HG03520 (cell line): ENCODE measurements around the gene DISC1.

Experiments used
- ATAC-seq: cut with Tn5 transposase; IDR thresholded peaks from one replicate; pipeline ENCODE4 v1.9.1; 2021; ENCODE audit warnings: mild to moderate bottlenecking, moderate library complexity; ENCODE audit not compliant: unreplicated experiment

DISC1 gene

DNA sequence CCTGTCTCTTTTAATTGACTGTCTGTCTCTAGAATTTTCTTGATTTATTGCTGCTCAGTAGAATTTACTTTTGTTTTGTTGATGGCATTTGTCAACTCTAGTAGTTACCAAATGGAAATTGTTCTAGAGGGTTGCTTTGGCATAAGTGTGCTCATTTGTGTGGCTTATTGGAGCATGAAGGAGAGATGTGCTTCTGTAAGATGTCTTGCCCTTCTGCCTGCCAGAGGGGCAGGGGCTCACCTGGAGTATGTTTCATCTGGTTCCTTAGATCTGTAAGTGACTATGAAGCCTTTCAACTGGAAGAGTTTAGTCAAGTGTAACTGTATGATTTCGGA, 345.5 kb downstream of the DISC1 start:
- no peak for ATAC-seq

- no peak for ATAC-seq
Observed at GRCh38 chr1:231973830-231974229, 347.2 kb downstream of the DISC1 start.

DNA sequence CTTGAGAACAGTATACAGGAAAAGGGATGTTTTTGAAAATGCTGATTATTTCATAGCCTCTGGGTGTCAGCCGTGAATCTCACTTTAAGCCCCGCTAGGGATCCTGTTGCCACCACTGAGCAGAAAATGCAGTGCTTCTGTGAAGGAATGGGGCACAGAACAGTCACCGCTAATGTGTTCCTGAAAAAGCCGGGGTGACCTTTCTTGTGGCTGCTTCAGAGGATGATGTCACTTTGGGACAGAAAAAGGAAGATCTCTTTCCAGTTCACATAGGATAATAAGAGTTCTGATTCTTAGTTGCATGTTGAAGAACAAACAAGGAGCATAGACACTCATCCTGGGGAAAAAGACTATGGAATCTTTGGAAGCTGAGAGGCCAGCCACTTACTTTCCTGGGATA, 349.6 kb downstream of the DISC1 start:
- ATAC-seq, result no peak

- no peak for ATAC-seq
Observed at GRCh38 chr1:231981675-231982074, 355.1 kb downstream of the DISC1 start.

GRCh38 chr1:231982871-231983587, 356.4 kb downstream of the DISC1 start:
- no peak for ATAC-seq

DNA sequence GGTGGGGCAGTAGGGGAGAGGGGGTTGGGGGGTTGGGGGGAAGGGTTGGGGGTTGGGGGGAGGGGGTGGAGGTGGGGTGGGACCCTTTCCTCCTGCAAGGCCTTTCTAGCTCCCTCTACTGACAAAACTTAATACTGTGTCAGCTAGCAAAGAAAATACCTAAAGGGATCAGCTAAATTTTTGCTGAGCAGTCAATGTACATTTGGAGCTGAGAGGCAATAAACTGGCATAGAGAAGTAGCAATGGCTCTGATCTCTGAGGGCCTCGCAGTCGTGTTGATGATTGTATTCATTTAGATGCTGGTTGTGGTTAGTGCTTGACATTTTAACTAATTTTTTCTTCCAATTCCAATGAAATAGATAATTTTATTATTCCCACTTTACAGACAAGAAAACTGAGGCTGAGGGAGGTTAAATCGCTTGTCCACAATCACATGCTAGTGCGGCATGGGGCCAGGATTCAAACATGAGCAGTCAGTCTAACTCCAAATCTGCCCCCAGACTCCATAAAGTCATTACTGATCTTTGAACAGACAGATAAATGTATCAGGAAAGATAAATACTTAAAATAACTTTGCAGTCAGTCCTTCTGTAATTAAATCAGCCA, 357.1 kb downstream of the DISC1 start:
- ATAC-seq, result no peak

- no peak for ATAC-seq
Observed at GRCh38 chr1:231985296-231986023, 358.9 kb downstream of the DISC1 start.

DNA sequence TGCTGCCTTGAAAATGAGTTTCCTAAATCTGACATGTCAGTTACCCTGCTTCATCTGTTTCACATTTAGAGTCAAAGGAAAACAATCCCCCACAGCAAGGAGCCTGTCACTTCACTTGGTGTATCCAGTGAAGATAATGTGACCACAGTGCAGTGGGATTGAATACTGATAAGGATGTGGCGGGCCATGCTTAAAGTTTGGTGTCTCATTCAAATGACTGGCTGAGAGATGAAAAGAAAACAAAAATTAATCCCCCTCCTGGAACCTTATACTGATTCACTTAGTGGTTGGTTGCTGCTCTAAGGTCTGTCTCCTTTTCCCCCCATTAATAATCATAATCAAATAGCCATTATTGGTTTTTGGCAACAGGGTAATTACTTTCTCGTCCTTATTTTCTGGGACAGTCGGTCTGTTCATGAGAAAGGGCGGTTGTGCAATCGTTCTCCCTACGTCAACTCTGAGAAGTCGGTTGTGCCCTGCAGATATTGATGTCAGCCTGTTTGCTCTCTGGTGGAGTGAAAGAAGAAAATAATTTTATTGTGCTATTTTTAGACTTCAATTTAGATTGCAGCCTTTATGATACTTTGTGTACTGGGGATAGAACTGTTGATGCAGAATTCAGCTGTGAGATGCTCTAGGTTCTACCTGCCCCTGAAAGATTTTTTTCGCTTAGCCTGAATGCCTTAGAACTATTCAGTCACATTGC, 360.2 kb downstream of the DISC1 start:
- no peak for ATAC-seq

DNA sequence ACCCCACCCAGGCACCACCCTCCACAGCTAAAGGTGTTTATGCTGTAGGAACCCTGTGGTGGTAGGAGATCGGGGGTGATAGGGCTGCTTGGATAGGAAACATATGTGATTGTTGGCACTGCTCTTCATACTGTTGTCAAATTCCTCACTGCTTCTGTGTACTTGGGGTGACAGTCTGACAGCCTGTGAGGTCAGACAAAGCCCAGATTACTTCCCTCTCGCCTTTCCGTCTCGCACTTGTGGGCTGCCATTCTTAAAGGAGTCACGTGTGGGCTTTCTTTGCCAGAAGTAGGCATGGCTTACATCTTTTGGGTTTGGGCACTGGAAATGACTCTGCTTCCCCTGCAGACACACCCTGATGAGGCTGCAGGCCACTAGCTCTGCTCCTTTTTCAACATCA, 363.8 kb downstream of the DISC1 start:
- no peak for ATAC-seq

GRCh38 chr1:231991231-231991630, 364.6 kb downstream of the DISC1 start:
- ATAC-seq, result no peak

- no peak for ATAC-seq
Observed at GRCh38 chr1:231993968-231994455, 367.4 kb downstream of the DISC1 start.

- no peak for ATAC-seq
Observed at GRCh38 chr1:231998791-231999190, 372.2 kb downstream of the DISC1 start.

DNA sequence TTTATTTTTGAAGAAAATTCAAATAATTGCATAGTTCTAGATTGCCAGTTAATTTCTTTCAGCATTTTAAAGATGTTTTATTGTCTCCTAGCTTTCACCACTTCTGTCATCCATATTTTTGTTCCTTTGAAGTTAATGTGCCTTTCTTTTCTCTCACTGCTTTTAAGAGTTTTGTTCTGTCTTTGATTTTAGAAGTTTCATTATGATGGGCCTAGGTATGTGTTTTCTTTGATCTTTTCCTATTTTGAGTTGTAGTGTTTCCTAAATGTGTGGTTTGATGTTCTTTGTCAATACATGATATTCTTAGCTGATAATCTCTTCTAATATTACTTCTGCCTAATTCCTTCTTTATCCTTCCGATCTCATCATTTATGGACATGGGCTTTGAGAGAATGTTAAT, 378.7 kb downstream of the DISC1 start:
- no peak for ATAC-seq

GRCh38 chr1:232009741-232010140, 383.2 kb downstream of the DISC1 start:
- no peak for ATAC-seq

DNA sequence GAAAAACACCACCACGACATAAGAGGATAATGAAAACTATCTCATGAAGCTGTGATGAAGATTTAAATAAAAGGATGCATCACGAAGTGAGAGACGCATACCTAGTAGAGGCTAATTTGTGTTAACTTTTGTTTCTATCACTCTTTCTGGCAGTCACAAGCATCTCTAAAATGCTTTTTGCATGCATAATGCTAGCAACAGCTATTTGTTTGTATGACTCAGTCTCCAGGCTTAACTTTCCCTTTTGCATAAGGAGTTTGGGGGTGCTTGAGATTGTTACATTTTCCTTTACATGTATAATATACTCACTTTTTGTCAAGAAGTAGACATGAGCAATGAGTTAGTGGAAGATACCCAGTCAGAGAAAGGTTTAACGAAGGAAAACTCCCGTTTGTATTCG, 385.4 kb downstream of the DISC1 start:
- no peak for ATAC-seq

- ATAC-seq, result no peak
Observed at GRCh38 chr1:232012773-232013386, 386.3 kb downstream of the DISC1 start.

- ATAC-seq, result no peak
Observed at GRCh38 chr1:232014941-232015340, 388.4 kb downstream of the DISC1 start.

DNA sequence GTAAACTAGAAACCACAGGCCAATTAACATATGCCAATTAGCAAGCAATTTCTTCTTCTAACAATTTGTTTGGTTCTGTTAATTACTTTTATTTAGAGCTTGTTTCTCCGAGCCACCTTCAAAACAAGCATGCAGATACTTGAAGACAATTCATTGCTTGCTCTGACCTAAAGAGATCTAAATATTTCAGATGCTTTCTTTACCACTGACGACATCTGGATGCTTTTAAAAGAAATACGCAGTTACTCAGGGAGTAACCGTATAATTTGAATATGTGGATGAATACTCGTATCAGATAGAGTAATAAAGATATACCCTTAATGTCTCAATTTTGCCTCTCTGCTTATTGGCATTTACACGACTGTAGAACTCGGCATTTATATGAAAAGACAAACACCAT, 390.0 kb downstream of the DISC1 start:
- no peak for ATAC-seq

- ATAC-seq, result no peak
Observed at GRCh38 chr1:232017057-232017456, 390.5 kb downstream of the DISC1 start.

DNA sequence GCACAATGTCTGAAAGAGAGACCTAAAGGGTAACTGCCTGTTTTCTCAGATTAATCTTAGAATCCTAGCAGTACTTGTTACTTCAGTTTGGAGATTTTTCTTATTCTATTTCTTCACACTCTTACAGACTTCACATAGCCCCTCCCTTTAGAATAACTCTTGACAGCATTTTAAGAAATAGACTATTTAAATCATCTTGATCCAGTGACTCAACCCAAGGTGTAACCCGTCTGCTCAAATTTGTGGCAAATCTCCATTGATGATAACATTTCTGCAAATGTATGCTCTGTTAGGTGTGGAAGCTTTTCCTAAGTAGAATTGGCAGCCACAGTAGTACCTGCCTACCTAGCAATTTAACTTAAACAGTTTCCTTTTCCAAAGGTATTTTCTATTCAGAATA, 391.2 kb downstream of the DISC1 start:
- ATAC-seq, result no peak
